HG03442 (cell line): ENCODE measurements around the gene LY86.
"Not testable (repeated sequence)": the region's sequence is repeated elsewhere in the genome, so short reads cannot be mapped to it uniquely, and the experiment has no call there.

Experiments
- ATAC-seq: cut with Tn5 transposase; IDR thresholded peaks from one replicate; pipeline ENCODE4 v1.9.1; 2021; ENCODE audit warnings: mild to moderate bottlenecking, moderate library complexity; ENCODE audit not compliant: unreplicated experiment

LY86 gene

DNA sequence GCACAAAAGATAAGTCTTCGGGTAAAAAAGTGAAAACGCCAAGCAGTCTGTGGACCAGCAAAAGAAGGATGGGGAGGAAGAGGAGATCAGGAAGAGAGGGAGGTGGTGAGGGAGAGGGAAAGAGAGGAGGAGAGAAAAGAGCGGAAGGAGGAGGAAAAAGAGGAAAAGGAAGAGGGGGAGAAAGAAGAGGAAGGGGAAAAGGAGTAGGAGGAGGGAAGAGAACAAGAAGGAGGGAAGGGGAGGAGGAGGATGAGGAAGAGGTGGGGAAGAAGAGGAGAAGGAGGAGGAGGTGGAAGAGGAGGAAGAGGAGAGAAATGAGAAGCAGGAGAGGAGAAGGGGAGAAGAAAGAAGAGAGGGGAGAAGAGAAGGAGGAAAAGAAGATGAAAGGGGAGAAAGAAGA, 6.5 kb downstream of the LY86 start:
- ATAC-seq, result no peak

DNA sequence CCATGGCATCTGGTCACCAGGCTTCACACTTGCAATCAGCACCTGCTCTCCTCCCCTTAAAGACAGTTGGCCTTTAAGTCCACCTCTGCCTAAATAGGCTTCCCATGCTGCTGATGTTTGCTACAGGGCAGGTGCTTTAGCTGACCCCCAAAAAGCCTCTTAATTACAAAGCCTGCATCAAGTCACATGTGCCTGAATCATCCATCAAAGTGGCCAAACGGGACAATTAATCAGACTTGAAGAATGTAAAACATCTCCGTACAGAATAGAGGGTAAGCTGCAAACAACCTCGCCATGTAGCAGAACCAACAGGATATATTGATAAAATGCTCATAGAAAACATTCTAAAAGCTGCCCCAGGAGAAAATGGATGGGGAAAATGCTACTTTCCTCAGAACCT, 7.4 kb downstream of the LY86 start:
- ATAC-seq, result no peak

DNA sequence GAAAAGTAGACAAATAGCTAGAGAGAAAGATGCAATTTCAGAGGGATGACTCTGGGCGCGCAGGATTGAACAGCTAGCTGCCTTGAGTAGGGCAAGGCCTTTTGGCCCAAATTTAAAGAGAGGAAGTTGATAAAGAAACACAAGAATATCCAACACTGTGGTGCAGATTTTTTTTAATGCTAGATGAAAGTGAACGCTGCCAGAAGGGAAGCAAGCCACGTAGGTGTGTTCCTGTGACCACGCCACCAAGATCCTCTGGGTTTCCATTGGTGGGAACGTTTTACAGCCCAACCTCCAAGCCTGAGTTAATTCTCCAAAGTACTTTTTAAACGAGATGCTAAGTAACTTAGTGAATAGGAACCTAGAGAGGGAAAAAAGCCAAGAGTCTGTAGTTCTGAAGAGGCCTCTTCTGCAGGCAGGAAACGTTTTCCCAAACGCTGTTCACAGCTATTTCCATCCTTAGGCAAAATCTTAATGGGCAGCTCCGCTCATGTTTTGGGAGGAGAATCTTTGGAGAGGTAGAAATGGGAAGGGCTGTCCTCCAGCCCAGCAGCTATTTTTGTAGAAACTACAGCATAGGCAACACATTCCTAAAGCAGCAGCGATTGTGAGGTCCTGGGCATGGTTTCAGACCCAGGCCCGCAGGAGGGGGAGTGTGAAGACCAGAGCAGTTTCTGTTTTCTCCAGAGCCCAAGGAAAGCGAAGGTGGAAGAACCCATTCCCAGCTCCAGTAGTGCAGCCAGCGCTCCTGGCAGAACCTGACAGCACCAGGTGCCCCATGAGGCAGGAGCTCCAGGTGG, 8.2 kb downstream of the LY86 start:
- no peak for ATAC-seq

DNA sequence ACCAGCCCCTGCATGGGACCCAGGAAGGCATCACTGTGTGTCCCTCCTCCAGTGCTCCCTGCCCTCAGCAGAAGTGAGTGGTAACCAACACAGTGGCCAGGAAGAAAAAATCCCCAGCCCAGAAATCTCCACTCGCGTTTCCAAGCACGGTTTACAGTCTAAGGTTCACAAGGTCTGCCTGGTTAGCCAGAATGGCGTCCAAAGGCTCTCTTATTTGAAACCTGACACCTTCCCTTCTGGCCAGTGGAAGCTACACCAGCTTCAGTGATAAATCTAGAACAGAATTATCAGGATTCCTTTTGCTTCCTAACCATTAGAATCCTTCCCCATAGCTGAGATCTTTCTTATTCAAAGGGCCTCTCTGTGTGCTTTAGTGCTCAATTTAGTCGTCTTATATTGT, 9.2 kb downstream of the LY86 start:
- ATAC-seq, result no peak

DNA sequence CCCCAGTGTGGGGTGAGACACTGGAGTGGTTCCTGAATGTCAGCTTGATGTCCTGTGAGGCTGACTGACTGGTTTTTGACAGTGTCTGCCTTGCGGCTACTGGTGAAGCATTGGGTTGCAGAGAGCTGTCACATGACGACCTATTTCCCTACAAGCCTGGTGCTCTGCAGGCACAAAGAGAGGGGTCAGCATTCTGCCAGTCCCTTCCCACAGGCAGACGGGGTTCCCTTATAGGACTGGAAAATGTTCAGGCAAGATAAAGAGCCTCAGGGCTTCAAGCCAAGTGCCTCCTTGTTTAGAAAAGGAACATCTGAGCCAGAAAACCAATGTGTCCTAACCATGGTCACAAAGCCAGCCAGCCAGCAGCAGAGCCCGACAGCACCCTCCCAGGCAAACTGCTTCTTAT, 11.0 kb downstream of the LY86 start:
- no peak for ATAC-seq

DNA sequence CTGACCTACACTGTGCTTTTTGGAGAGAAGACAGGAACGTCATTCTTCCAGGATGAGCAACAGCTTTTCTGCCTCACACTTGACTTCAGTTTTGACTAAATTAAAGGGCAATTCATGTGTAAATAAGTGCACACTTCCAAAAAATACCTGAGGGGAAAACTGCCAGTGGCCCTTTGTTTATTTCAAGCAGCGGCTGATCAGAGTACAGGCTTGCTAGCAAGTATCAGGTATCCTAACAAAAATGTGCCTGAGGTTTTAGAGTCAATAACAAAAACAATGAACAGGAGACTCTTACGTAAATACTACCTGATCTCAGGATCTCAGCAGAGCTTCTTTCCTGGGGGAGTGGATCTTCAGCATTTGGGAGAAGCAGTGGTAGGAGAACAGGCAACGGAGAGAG, 12.4 kb downstream of the LY86 start:
- ATAC-seq, result no peak

DNA sequence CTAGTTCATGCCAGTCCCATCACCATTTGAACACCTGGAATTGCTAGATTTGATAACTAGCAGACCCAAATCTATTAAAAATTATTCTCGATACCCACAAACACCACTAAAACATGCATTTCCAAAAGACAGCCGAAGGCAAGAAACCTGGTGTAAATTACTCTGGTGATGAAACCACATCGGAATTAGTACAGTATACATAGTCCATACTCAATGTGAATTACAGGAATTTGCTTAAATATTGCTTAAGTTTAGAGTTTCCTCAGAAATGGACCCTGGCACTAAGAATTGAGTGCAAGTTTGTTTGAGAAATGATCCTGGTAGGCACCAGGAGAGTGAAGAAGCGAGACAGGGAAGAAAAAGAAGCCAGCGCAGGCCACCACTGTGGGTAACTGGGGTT, 13.7 kb downstream of the LY86 start:
- no peak for ATAC-seq

DNA sequence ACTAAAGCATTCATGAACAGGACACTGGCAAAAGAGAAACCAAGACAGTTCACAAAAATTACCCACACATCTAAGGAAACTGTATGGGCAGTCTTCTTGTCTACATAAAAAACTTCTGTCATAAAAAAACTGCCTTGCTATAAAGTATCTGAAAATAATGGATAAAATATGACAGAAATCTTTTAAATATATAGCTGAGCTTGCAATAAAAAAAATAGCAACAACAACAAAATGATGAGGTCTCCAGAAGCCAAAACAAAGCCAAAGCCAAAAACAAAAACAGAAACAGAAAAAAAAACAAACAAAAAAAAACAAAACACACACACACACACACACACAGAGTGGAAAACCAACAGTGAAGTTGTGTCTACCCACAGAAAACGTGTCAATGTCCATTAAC, 14.8 kb downstream of the LY86 start:
- no peak for ATAC-seq

DNA sequence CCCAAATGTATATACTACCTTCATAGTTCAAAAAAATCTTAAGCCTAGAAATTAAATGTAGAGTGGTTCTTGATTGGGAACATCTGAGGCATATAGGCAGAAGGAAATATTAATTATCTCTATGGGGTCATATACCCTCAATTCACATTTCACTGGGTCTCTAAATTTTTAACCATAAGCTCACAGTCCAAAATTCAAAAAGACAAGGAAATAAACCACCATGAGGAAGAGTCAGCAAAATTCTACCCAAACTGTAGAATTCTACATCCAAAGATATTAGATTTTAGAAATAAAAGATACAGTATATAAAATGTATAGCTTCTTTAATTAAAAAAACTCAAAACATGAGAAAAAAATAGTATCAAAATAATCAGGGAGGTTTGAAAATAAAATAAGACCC, 15.5 kb downstream of the LY86 start:
- no peak for ATAC-seq

DNA sequence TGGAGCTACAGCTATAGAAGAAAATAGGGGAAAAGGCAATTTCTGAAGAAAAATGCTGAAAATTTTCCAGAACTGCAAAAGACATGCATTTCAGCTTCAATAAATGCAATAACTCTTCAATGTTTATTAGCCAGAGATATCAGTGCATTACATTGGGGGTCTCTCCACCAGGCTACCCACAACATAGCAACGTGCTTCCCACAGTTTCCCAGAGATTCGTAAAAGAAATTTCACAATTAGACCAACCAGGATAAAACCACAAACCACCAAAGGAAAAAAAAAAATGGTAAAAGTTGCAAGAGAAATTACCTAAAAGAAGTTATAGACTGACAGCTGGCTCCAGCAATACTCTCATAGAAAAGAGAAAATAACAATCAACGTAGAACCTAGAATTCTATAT, 16.0 kb downstream of the LY86 start:
- no peak for ATAC-seq

DNA sequence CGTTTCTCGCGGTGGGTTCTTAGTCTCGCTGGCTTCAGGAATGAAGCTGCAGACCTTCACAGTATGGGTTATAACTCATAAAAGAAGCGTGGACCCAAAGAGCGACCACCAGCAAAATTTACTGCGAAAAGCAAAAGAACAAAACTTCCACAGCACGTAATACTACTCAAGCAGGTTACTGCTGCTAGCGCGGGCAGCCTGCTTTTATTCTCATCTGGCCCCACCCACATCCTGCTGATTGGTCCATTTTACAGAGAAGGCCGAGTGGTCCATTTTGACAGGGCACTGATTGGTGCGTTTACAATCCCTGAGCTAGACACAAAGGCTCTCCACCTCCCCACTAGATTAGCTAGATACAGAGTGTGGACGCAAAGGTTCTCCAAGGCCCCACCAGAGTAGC, 17.4 kb downstream of the LY86 start:
- no peak for ATAC-seq

DNA sequence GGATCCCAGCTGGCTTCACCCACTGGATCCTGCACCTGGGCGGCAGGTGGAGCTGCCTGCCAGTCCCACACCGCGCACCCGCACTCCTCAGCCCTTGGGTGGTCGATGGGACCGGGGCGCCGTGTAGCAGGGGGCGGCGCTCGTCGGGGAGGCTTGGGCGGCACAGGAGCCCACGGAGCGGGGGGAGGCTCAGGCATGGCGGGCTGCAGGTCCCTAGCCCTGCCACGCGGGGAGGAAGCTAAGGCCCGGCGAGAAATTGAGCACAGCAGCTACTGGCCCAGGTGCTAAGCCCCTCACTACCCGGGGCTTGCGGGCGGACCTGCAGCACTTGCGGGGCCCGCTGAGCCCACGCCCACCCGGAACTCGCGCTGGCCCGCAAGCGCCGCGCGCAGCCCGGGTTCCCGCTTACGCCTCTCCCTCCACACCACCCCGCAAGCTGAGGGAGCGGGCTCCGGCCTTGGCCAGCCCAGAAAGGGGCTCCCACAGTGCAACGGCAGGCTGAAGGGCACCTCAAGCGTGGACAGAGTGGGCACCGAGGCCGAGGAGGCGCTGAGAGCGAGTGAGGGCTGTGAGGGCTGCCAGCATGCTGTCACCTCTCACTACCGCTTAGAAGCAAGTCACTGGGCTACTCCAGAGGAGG, 18.0 kb downstream of the LY86 start:
- not testable (repeated sequence) for ATAC-seq

DNA sequence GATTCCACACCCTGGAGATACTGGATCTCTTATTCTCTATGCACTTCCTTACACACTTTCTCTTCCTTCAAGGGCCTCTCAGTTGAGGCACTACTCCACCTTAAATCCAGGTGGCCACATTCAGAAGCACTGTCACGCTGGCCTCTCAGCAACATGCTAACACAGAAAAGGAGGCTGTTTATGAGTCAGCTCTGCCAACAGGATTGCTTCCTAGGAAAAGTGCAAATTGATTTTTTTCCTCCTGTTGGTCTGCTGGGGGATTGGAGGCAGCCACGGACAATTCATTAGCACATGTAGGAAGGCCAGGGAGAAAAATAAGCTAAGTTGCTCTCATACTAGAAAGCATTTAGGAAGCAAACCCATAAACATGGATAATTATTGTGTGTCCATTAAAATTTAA, 20.9 kb downstream of the LY86 start:
- ATAC-seq, result no peak

DNA sequence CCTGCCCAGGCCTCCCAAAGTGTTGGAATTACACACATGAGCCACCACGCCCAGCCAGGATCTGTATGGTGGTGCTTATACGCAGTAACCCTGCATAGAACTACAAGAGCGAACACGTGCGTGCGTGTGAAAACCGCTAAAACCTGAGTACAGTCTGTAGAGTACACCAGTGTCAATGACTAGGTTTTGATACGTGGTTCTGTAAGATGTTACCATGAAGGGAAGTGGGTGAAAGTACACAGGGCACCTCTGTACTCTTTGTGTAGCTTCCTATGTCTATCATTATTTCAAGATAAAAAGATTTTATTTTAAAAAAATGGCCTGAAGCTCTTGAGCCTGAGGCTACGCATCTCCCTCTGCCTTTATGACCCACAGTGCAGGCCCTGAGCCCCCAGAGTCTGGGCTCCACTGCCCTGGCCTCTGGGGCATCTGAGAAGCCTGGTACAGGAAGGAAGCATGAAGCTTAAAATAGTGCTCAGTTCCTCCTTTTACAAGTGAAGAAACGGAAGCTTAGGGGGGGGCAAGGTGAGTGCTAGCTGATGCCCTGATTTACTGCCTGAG, 21.6 kb downstream of the LY86 start:
- peak; percentile 91 for ATAC-seq

DNA sequence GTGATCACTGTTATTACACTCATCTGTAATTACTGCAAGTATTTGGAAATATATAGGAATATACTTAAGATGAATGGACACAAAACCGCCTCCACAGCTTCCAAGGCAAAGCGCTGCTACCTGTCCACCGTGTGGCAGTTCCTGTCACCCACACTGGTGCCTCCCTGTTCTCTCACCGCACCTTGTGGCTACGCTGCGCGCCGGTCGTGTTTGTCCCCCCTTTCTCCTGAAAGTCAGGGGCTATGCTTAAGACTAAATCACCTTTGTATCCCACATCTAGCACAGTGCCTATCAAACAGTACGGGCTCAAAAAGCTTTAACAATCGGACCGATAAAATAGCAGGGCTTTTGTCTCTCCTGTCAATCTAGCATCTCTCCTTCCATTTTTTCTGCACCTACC, 23.0 kb downstream of the LY86 start:
- ATAC-seq, result no peak

DNA sequence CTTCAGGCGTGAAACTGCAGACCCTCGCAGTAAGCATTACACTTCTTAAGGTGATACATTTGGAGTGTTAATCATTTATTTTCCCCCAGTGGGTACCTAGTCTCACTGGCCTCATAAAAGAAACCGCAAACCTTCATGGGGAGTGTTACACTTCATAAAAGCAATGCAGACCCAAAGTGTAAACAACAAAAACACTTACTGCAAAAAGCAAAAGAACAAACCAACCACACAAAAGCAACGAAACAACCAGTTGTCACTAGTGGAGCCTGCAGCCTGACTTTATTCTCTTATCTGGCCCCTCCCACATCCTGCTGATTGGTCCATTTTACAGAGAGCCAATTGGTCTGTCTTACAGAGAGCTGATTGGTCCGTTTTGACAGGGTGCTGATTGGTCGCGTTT, 23.8 kb downstream of the LY86 start:
- ATAC-seq, result no peak

DNA sequence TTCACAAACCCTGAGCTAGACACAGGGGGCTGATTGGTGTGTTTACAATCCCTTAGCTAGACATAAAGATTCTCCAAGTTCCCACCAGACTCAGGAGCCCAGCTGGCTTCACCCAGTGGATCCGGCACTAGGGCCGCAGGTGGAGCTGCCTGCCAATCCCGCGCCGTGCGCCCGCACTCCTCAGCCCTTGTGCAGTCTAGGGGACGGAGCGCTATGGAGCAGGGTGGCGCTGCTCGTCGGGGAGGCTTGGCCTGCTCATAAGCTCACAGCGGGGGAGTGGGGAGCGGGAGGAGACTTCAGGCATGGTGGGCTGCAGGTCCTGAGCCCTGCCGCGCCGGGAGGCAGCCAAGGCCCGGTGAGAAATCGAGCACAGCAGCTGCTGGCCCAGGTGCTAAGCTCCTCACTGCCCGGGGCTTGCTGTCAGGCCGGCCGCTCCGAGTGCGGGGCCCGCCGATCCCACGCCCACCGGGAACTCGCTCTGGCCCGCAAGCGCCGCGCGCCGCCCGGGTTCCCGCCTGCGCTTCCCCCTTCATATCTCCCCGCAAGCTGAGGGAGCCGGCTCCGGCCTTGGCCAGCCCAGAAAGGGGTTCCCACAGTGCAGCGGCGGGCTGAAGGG, 24.7 kb downstream of the LY86 start:
- ATAC-seq, result not testable (repeated sequence)

DNA sequence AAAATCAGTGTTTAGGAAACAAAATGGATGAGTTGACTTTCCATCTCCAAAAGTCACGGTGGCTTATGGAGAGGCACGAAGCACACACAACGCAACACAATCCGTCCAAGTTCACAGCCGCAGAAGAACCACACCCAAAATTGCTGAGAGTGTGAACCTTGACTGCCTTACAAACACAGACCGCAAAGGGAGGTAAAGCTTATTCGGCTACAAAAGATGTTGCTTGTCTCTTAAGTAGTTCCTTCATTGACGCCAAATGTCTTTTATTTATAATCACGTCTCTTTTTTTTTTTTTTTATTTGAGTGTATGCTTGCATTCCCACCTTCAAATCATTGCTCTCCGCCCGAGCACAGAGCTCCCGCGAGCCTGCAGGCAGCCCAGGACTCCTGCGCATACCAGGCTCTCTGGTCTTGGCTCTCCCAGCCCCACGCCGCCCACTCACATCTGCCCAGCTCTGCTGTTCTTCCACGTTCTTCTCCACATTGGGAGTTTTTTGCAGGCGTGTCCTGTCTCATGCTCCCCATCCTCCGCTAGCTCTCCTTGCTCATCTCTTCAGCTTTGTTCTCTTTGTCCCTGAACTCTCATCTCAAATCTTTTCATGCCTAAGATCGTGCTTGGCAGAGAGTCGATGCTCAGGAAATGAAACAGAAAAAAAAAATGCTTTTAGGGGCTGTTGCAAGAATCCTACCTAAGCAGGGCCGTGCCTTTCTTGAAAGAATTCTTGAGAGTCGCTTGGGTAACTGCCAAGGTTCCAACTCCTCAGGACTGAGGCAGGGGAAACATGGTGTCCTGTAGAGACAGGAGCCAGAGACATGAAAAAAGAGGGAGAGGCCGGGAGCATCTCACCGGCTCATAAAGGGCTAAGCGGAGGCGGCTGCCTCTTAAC, 25.8 kb downstream of the LY86 start:
- no peak for ATAC-seq

DNA sequence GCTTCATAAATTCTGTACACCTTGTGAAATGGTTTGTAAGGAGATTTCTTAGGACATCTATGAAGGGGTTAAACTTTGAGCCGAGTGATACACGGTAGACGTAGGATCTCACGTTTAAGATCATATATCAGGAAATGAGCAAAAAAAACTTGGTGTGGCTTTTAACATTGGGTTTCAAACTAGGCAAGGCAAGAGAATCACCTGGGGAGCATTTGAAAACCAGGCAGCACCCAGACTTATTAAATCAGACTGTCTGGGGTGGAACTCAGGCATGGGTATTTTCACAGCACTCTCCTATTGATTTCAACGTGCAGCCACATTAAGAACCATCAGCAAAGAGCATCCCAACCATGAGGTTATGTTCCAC, 26.4 kb downstream of the LY86 start:
- no peak for ATAC-seq

DNA sequence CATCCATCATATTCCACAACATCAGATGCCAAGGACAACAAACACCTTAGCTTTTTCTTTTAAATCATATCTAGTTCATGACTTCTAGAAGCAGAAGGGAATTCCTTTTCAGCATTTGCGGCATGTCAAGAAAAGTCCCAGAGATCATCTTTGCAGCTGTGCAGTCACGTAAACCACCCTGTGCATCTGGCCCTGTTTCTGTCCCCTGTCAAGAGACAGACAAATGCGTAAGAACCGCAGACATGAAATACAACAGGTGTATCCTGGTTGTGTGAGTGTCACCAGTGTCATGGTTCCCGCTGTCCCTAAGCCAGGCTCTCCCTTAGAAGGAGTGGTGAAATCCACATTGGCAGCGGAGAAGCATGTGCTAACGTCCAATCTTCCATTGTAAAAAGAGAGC, 28.1 kb downstream of the LY86 start:
- ATAC-seq, result no peak
